Urothelium cell line (cell line): ENCODE results near the gene MYO1E.
"Not testable (repeated sequence)": the region's sequence is repeated elsewhere in the genome, so short reads cannot be mapped to it uniquely, and the experiment has no call there.

Source experiments
- DNase-seq: peaks from one replicate; pipeline ENCODE4 v3.0.0; 2011; ENCODE audit warnings: low spot score, mixed read lengths
- FAIRE-seq: peaks from 2 replicates; lab custom pipeline; 2011; peaks lifted over from hg19 to GRCh38; lab: Jason Lieb, UNC

MYO1E gene

DNA sequence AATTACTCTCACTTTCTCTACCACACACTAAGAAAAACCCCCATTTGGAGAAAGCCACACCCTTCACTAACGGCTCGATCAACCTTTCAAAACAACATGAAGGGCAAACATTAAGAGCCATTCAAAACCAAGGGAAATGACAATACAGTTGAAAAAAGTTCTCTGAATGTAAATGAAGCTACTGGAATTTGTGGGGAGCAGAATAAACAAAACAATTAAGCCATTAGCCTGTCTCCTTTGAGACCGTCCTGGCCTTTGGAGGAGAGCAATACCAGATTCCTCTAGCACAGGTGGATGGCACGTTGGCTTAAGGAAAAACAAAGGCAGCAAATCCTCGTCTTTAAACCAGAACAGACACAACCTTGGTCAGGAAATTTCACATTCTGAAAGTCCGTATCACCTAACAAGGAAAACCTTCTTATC, 18.7 kb downstream of the MYO1E start:
- no peak for FAIRE-seq

DNA sequence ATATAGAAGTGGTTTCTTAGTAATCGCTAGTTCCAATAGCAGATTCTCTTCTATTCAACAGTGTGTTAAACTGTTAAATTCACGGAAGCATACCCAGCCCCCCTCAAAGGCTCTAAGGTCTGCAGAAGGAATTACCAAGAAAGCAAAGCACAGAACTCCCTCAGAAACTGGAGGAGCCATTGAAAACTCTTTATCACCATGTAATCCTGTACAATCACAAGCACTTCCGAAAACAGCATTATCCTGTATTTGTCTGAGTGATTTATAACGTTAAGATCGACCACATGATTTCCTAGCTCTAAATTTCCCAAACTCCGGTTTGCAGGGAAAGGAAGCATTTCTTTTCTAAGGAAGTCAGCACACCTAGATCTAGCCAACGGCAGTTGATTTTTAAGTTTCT, 20.0 kb downstream of the MYO1E start:
- DNase-seq (no peak), FAIRE-seq (no peak)

More for the DNA sequence above, 18.7 kb downstream of the MYO1E start:
- DNase-seq, result no peak

DNA sequence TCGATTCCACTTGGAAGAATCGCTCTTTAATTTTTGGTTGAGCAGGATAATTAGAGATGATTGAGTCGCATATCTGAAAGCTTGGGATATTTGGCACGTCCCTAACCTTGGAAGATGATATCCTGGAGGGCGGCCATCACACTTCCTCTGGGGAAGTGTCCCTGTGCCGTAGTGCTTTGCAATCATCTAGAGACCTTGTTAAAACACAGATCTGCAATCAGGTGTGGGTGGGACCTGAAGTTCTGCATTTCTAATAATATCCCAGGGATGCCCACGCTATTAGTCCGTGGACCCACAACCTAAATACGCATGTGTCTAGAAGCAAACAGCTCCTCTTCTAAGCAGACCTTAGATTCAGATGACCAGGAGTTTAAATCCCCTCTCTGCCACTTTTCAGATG, 20.5 kb downstream of the MYO1E start:
- DNase-seq (no peak), FAIRE-seq (no peak)

DNA sequence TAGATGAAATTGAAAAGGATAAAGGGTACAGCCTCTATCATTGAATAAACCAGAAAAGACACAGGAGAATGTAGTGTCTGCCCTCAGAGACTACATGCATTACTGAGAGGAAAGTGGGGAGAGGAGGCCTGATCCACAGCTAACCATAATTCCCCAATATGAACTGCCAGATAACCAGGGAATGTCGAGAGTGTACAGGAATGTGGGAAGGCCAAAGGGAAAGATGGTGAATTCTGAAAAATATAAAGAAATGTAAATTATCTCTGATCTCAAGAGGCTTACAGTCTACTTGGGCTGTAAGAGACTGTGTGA, 22.3 kb downstream of the MYO1E start:
- no peak for FAIRE-seq
- DNase-seq, result no peak

DNA sequence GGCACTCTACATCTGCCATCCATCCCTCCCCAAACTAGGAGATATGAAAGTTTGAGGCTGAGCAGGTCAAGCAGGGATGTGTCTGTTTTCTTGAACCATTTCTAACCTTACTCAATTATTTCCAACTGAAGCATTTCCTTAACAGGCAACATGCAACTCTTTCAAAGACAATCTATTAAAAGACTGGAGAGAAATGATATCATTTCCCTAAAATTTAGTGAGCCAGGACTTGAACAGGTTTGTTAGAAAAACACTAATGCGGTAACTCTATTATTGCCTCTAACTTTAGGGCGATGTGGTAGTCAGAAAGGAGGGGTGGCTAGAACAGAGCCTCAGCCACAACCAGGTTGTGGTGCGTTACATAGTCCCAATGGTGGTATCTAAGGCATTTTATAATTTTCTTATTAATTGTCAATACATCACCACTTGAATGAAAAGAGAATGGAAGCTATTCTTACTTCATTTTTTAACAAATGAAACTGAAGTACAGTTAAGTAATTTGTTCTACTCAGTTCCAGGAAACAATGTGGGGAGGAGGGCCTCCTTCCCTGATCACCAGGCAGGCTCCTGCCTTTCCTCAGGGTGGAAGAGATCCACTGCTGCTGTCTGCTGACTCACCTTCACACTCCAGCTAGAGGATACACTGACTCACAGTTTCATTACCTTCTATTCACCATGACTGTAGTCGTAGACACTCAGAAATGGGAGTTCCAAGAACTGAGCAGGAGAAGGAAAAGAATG, 22.8 kb downstream of the MYO1E start:
- peak; percentile 92 for FAIRE-seq
- peak; percentile 95 for DNase-seq

DNA sequence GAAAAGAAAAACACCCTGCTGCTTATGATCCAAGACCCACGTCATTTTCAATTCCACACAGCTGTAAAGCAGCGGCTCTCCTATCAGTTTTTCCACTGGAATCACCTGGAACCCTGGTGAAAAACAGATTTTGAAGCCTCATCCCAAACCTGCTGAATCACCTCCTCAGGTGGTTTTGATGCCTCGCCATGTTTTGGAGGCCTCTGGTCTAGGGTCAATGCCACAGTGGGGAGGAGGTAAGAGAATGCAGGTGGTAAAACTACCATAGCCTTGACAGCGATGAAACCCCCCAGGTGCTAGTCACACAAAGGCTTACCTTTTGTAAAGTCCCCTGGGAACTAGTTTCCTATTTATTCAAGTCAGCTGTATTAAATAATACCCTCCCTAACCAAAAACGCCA, 24.8 kb downstream of the MYO1E start:
- DNase-seq (no peak), FAIRE-seq (no peak)

DNA sequence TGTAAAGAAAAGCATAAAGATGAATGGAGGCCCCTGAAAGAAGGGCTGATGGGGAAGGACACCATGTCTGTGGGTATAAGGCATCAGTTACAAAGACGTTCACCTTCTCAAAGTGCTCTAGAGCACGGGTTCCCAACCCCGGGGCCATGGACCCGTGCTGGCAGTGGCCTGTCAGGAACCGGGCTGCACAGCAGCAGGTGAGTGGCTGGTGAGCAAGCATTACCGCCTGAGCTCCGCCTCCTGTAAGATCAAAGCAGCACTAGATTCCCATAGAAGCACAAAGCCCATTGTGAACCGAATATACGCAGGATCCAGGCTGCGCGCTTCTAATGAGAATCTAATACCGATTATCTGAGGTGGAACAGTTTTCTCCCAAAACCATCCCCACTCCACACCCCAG, 25.7 kb downstream of the MYO1E start:
- no peak for DNase-seq
- no peak for FAIRE-seq

DNA sequence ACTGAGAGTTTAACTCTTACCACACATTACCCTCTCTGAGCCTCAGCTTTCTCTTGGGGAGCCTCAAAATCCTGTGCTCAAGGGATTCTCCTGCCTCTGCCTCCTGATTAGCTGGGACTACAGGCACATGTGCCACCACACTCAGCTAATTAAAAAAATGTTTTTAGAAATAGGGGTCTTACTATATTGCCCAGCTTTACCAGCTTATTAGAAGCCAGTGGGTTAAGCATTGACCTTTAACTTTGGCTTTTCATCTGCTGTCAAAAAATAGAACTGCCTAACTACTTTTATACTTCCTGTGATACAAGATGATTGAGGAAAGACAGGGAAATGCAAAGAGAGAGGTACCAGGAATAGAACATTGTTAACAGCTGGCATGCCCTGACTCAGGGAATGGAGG, 27.3 kb downstream of the MYO1E start:
- no peak for FAIRE-seq

DNA sequence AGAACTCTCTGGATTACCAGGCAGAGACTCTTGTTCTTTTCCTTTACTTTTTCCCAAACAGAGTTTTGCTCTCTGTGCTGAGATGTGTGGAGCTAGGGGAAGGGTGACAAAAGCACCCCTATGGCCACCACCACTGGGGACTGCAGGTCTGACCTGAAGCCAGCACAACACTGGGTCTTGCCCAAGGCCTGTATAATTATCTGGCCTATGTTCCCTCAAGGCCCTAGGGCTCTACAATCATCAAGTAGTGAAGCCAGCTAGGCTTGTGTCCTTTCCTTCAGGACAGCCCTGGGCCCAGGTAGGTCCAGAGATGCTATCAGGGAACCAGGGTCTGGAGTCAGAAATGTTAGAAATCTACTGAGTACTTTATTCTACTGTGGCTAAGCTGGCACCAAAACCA, 28.4 kb downstream of the MYO1E start:
- FAIRE-seq (no peak), DNase-seq (no peak)

More for the DNA sequence above, 27.3 kb downstream of the MYO1E start:
- no peak for DNase-seq

DNA sequence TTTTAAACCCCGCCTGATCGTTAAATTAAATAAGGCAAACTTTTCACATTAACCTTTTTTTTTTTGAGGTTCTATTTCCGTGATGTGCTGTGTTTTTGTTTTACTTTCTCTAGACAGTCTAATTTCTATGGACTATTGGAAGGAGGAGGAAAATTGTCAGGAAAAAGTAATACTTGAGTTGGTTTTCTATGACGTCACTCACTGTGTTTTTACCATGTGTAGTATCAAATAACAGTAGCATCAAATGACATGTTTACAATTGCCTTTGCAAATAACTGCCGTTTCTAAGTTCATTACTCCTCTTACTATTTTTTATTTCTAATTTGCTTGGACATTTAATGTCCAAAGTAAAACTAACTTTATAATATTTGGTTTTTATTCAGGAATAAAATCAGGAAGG, 32.3 kb downstream of the MYO1E start:
- no peak for DNase-seq
- FAIRE-seq, result no peak

DNA sequence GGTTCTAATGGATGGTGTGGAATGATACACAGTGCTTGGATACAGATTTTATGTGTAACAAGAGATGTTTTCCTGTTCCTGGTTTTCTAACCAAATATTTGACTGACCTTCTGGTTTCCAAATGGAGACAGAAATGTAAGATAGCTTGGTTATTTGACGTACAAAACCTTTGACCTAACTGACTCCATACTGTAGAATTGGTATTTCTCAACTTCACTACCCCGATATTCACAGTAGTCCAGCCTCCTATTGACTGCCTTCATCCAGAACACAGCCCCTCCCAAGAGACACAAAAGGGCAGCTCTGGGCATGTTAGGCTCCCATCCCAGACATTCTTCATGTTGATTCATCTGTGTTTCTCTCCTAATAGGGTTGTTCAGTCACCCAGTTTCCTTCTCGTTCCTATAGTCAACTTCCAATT, 33.4 kb downstream of the MYO1E start:
- no peak for FAIRE-seq
- DNase-seq, result no peak

DNA sequence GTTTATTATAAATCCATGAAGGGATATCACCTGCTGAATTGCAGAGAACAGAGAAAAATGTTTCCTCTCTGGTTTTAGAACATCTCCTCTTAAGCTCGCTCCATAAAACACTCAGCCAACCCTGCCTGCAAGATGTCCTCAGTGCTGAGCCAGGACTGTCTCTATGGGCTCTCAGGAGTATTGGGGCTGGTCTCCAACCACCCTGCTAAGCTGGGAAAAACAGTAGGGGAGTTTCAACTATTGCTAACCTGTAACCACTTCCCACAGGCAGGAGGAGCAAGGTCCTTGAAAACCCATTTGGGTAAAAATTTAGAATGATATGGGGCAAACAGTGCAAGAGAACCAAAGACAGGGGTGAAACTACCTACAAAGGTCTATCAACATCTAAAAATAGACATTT, 34.3 kb downstream of the MYO1E start:
- FAIRE-seq (no peak), DNase-seq (no peak)

DNA sequence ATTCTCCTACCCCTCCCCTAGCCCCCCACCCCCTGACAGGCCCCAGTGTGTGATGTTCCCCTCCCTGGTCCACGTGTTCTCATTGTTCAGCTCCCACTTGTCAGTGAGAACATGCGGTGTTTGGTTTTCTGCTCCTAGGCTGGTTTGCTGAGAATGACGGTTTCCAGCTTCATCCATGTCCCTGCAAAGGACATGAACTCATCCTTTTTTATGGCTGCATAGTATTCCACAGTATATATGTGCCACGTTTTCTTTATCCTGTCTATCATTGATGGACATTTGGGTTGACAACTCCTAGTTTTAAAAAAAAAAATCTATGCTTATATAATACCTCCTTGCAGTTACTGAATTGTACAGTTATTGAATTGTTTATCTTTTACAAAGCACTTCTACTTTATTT, 35.9 kb downstream of the MYO1E start:
- FAIRE-seq, DNase-seq: not testable (repeated sequence)

DNA sequence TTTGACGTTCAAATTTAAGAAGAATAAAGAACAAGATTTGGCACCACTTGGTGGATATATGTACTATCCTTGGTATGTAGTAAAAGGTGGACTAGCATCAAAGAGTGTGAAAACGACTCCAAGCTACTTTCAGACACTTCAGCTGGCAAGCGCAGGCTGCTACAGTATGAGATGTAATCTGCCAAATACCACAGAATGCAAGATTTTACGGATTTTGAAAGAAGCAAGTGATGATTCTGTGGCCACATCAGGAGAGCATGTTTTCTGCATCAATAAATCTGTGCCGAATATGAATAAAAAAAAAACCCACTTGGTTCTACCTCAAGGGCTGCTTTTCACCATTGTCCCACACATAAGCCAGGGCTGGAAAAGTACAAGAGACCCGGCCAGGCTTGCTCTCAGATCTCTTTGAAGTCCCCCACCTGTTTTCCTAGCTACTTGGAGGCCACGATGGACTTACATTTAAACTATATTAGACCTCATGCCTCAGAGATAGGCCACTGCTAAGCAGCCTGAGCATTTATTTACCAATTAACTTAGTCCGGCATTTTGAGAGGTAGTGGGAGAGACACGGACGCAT, 37.4 kb downstream of the MYO1E start:
- DNase-seq (no peak), FAIRE-seq (no peak)

DNA sequence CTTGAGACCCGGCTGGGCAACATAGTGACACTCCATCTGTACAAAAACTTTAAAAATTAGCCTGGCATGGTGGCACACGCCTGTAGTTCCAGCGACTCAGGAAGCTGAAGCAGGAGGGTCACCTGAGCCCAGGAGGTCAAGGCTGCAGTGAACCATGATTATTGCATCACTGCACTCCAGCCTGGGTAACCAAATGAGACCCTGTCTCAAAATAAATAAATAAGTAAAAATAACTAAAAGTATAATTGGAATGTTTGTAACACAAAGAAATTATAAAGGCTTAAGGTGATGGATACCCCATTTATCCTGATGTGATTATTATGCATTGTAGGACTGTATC, 38.6 kb downstream of the MYO1E start:
- FAIRE-seq, result no peak
- no peak for DNase-seq

DNA sequence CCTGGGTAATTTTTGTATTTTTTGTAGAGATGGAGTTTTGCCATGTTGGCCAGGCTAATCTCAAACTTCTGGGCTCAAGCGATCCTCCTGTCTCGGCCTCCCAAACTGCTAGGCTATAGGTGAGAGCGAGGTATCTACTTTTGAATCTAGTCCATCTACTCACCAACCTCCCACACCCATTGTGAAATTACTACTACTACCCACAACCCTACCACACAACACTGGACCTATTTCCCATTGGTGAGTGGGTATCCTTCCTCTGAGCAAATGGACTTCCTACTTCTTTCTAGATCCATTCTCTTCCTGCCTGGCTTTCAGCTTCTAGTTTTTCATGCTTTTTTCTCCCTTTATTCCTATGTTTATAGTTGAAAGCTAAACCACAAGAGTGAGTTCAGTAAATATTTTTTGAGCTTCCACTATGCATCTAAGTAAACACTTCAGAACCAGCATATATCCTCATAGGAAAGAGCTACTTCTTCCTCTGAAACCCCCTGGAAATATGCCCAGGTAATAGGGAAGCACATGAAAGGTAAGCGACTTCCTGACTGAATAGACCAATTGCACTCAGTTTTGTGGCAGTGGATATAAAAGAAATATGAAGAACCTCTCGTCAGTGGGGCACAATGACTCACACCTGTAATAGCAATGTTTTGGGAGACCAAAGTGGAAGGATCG, 39.1 kb downstream of the MYO1E start:
- FAIRE-seq, result no peak
- DNase-seq, result no peak

DNA sequence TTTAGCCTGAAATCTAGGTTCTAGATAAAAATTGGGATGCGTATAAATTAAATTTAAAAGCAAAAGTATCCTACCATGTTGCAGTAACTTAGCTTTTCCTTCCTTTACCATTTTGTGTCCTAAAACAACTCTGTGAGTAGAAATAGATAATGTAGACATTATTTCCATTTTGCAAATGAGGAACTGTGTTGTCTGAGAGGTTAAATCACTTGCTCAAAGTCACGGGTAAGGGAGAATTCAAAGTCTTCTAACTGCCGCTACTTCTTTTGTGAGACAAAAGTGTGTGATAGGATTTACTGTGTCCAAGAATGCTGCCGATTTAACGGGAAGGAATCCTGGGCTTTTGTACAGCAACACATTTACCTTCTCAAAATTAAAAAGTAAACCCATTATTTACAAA, 40.7 kb downstream of the MYO1E start:
- DNase-seq, result no peak
- no peak for FAIRE-seq

DNA sequence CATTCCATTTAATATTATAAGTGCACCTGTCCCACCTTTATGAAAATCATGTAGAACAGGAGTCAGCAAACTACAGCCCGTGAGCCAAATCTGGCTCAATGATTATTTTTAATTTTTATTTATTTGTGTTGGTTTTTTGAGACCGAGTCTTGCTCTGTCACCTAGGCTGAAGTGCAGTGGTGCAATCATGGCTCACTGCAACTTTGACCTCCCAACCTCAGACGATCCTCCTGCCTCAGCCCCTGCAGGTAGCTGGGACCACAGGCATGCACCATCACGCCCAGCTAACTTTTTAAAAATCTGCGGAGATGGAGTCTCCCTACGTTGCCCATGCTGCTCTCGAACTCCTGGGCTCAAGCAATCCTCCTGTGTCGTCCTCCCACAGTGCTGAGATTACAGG, 42.0 kb downstream of the MYO1E start:
- FAIRE-seq (no peak), DNase-seq (no peak)

DNA sequence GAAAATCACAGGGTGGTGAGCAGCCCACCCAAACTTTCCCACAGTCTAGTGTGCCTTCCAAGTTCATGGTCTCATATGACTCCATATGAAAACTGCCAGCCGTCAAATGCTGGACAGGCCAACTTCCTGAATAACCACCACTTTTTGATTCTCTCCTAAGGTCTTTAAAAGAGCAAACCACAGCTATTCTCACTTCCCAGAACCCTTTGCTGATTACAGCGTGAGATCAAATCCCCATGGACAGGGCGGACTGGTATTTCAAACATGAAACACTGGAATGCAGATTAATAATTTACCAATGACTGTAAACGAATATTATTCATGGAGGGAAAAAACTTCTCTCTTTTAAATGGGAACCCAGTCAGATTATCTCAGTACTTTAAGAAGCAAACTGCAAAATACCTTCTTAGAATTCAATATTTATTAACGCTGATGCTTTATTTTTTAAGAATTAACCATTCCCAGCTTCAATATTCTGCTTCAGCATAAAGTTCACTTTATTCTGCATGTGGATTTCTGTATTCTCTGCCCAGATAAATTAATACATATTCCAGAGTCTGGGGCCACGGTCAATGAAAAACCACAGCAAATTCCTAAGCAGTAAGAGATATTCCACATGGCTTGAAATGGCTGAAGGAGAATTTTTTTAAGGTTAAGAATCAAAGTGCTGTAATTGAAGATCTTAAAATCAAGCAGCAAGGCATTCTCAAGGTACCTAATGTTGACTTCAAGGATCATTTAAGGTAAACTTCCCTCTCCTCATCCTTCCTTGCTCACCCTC, 42.9 kb downstream of the MYO1E start:
- FAIRE-seq, result no peak
- DNase-seq, result peak; percentile 28

DNA sequence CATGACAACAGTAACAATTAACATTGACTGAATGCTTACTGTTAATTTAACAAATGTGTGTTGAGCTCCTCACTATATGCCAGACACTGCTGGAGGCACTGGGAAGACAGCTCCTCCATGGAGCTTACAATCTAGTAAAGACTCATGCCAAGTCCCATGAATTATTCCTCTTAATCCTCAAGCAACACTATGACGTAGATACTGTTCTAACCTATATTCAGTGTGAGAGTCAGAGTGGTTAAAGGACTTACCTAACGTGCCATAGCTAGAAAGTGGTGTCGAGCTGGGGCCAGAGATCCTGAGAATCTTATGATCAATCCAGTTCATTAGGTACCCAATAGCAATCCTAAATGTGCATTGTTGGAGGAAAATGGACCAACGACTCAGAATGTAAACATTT, 43.6 kb downstream of the MYO1E start:
- FAIRE-seq (peak; percentile 13), DNase-seq (no peak)

DNA sequence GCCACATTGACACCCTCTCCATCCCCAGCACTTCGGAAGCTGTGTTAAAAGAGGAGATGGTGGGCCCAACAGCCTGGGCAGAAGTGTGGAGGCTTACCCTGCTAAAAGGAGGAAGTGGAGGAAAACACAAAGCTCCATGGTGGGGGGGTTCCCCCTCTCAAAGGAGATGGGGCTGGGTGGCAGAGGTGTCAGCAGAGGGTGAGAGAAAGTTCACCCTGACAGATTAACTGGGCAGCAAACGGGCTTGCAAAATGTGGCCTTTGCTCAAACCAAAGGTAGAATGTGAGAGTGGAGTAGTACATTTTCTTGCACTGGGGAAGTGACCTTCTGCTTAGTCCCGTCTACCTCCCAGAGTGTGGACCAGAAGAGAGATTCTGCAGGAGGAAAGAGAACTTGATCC, 44.7 kb downstream of the MYO1E start:
- no peak for FAIRE-seq

DNA sequence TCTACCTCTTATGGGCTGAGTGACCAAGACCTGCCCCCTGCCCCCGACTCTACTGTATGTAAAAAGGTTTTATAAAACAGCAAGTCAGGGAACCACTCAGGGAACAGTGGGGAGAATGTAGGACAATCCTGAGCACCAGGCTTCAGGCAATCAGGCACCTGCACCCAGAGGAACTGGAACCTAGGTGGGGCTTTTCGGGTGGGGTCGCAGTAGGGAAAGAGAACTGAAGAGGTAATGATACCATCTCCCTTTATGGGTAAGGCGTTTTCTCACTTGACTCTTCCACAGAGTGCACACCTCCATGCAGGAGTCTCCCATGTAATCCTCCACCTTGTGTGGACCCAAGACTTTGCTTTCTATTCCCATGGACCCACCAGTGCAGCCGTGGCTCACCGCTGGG, 45.8 kb downstream of the MYO1E start:
- no peak for FAIRE-seq
- DNase-seq, result no peak

More for the DNA sequence above, 44.7 kb downstream of the MYO1E start:
- no peak for DNase-seq
